AML-193 (cell line): ENCODE data around the gene CSH1.
A peak's percentile ranks its signal among the peaks of the same experiment; 100 is the strongest.
"Not testable (repeated sequence)": the region's sequence is repeated elsewhere in the genome, so short reads cannot be mapped to it uniquely, and the experiment has no call there.

Source experiments
- DNase-seq, 2 experiments: peaks; one replicate each; lab custom pipeline; 2025; lab: John Stamatoyannopoulos, UW

Gene CSH1

GRCh38 chr17:63896524-63897354 lies at the start of gene CSH1:
Gene CSH1 (minus strand): TSS chr17:63896574. CDS start chr17:63896511, 63 bp downstream.
- not testable (repeated sequence) for DNase-seq

GRCh38 chr17:63945784-63946439 lies 49.5 kb upstream of the CSH1 start:
- DNase-seq, result no peak

GRCh38 chr17:63944736-63945499 lies 48.5 kb upstream of the CSH1 start:
- no peak for DNase-seq

GRCh38 chr17:63943745-63944144 lies 47.4 kb upstream of the CSH1 start:
- no peak for DNase-seq

- DNase-seq, result no peak
These were observed 46.1 kb upstream of the CSH1 start for GRCh38 chr17:63942309-63942985.

- DNase-seq, result no peak
These were observed 45.4 kb upstream of the CSH1 start for GRCh38 chr17:63941751-63942150.

GRCh38 chr17:63941162-63941561 lies 44.8 kb upstream of the CSH1 start:
- no peak for DNase-seq

GRCh38 chr17:63940584-63940983 lies 44.2 kb upstream of the CSH1 start:
- no peak for DNase-seq

GRCh38 chr17:63939884-63940283 lies 43.5 kb upstream of the CSH1 start:
- no peak for DNase-seq

- no peak for DNase-seq
These were observed 43.0 kb upstream of the CSH1 start for GRCh38 chr17:63939401-63939800.

GRCh38 chr17:63937920-63938319 lies 41.5 kb upstream of the CSH1 start:
- DNase-seq, result no peak

GRCh38 chr17:63937319-63937718 lies 40.9 kb upstream of the CSH1 start:
- DNase-seq, result no peak

- peak in 1 of 2 experiments; percentile 19 for DNase-seq
These were observed 38.1 kb upstream of the CSH1 start for GRCh38 chr17:63934183-63935112.

GRCh38 chr17:63933598-63933997 lies 37.2 kb upstream of the CSH1 start:
- no peak for DNase-seq

GRCh38 chr17:63932721-63933120 lies 36.3 kb upstream of the CSH1 start:
- DNase-seq, result no peak

- DNase-seq, result no peak
These were observed 35.7 kb upstream of the CSH1 start, which contains the start of gene CD79B for GRCh38 chr17:63931981-63932561. Gene CD79B (minus strand): TSS chr17:63932331. CDS start chr17:63932261, 70 bp downstream.

- no peak for DNase-seq
These were observed 34.7 kb upstream of the CSH1 start for GRCh38 chr17:63930951-63931575.

- no peak for DNase-seq
These were observed 33.7 kb upstream of the CSH1 start for GRCh38 chr17:63929860-63930766.
